Esophagus muscularis mucosa (tissue), 3 donors: ENCODE measurements around the gene SOCS3.
A peak's percentile ranks its signal among the peaks of the same experiment; 100 is the strongest.

Source experiments
- POLR2AphosphoS5 ChIP-seq, 2 donors: sonication (generic); formaldehyde crosslinking; IDR thresholded peaks; one replicate each; pipeline ENCODE4 v1.6.1; 2017; ENCODE audit warnings: antibody characterized with exemption in 2 of 2
- TF ChIP-seq, protein P1 (sequence below), 3 experiments: fragments of 200-600 bp in 2 of 3; fragments of 450-650 bp in 1 of 3; sonication (generic) in 2 of 3; IDR thresholded peaks; one replicate each; pipeline ENCODE4 v1.5.1; 2017 to 2019; ENCODE audit warnings: antibody characterized with exemption in 3 of 3, mild to moderate bottlenecking in 2 of 3, moderate library complexity in 1 of 3

DNA sequence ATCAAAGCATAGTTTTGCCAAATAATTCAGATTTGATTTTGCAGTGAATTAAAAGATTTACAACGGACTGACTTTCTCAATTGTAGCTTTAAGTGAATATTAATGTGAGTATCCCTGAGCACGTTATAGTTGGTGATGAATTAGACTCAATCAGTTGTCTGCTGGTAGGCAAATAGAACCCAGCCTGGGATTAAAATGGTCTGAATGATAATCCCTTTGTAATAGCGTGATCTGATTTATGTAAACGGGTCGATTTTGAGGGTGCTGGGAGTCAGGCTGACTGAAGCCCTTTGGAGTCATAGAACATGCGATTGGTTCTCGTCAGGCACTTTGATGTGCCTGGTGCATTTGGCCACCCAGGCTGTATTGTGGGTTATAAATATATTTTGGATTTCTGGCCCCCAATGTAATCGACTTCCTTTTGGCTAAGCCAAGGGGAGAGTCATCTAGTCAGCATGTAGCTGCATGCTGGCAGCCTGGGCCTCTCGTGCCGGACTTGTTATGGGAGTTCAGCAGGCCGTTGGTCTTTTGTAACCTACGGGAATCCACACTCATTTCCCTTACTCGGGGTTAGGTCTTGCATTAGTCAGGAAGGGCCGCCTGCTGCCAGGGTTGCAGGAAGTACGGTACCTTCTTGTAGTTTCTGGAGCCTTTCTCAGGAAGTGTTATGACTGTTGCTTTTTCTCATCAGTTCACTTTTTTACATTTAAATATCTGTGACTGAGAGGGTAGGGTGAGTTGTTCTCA, 24.0 kb upstream of the SOCS3 start:
- TF ChIP-seq, protein P1, sequence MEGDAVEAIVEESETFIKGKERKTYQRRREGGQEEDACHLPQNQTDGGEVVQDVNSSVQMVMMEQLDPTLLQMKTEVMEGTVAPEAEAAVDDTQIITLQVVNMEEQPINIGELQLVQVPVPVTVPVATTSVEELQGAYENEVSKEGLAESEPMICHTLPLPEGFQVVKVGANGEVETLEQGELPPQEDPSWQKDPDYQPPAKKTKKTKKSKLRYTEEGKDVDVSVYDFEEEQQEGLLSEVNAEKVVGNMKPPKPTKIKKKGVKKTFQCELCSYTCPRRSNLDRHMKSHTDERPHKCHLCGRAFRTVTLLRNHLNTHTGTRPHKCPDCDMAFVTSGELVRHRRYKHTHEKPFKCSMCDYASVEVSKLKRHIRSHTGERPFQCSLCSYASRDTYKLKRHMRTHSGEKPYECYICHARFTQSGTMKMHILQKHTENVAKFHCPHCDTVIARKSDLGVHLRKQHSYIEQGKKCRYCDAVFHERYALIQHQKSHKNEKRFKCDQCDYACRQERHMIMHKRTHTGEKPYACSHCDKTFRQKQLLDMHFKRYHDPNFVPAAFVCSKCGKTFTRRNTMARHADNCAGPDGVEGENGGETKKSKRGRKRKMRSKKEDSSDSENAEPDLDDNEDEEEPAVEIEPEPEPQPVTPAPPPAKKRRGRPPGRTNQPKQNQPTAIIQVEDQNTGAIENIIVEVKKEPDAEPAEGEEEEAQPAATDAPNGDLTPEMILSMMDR (IDR thresholded peaks at IDR 0.05): no peak
- peak; percentile 84 to 88 for TF ChIP-seq POLR2AphosphoS5 (IDR thresholded peaks at IDR 0.05)
